Urothelium cell line (cell line): ENCODE data around the gene BIRC5.

ENCODE experiments used
- DNase-seq: peaks from one replicate; pipeline ENCODE4 v3.0.0; 2011; ENCODE audit warnings: low spot score, mixed read lengths
- FAIRE-seq: peaks from 2 replicates; lab custom pipeline; 2011; peaks lifted over from hg19 to GRCh38; lab: Jason Lieb, UNC

BIRC5 gene

DNA sequence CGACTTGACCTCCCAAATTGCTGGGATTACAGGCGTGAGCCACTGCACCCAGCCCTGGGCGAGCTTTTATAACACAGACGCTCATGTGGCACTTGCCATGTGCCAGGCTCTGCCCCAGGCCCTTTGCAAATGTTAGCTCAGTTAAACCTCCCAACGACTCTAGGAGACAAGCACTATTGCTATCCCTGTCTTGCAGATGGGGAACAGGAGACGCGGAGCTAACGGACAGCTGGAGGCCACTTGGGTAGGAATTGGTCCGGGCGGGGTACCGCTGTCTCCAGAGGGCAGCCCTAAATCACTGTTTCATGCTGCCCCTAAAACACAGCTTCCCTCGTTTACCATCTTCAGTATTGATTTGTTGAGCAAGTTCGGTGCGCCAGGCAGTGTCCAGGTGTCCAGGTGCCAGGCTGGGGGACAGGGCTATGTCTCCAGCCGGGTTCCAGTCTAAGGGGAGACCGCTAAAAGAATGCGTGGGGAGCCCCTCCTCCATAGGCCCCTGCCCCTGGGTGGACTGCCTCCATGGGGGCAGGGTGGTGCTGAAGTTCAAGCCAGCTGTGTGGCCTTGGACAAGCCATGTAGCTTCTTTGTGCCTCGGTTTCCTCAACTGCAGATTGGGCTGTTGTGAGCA, 41.1 kb downstream of the BIRC5 start:
- DNase-seq (no peak), FAIRE-seq (no peak)

DNA sequence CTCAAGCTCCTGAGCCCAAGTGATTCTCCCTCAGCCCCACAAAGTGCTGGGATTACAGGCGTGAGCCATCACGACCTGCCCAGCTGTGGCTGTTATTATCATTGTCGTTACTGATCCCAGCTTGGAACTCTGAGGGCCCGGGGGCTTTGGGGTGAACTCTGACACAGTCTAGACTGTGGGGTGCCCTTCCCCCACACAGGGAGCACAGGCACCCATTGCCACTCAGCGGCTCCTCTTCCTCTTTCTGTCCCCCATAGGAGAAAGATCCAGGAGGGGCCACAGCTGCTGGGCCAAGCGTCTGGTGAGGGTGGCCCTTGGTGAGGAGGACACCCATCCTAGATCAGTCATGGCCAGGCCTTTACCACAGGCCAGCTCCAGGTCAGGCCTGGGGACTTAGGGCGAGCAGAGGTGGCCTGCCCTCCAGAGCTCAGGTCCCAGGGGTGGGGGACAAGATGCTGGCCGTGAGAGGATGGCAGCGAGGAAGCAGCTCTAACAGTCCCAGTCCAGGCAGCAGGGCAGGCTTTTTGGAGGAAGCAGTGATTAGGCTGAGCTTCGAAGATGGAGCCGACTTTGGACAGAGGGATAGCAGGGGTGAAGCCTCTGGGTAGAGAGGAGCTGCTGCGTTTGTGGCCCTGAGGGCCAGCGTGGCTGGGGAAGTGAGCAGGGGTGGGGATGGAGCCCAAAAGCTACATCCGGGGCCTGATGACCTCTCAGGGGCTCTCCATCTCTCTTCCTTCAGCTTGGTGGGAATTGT, 42.1 kb downstream of the BIRC5 start:
- DNase-seq (no peak), FAIRE-seq (no peak)

GRCh38 chr17:78256707-78257591, 42.9 kb downstream of the BIRC5 start:
- DNase-seq (no peak), FAIRE-seq (no peak)

DNA sequence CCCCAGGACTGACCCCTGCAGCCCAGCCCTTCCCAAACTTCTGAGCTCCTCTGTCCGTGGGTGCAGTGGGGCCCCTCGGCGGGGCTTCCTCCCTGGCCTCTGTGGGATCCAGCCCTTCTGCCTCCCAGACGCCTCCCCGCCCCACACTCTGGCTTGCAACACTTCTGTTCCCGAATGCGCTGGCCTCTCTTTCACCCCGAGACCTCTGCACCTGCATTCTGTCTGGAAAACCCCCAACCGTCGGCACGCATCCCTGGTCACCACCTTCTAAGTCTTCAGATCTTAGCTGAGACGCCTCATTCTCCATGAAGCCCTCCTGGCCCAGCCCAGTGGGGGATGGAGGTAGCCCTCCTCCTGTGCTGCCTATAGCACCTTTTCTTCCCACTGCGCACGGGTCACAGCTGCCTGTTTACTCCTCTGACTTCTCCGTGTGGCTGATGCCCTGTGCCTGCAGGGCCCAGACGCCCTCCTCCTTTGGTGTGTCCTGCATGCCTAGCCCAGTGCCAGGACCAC, 43.8 kb downstream of the BIRC5 start:
- FAIRE-seq = no peak
- DNase-seq = no peak

- DNase-seq (no peak), FAIRE-seq (no peak)
These were observed 44.5 kb downstream of the BIRC5 start for GRCh38 chr17:78258323-78259191.

DNA sequence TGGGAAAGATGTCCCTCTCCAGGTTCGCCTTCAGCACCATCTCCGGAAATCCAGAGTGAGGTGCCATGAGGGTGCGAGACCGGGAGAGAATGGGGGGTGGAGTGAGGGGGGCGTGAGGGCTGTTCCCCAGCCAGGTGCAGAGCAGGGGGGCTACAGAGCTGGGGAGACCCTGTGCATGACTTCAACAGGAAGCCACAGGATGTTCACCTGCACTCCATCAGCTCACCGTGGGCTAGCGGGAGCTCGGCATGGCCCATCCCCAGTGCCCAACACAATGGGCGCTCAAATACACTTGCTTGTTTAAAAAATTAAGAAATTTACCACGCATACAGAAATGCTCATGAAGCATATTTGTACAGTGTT, 45.1 kb downstream of the BIRC5 start:
- no peak for FAIRE-seq
- no peak for DNase-seq

DNA sequence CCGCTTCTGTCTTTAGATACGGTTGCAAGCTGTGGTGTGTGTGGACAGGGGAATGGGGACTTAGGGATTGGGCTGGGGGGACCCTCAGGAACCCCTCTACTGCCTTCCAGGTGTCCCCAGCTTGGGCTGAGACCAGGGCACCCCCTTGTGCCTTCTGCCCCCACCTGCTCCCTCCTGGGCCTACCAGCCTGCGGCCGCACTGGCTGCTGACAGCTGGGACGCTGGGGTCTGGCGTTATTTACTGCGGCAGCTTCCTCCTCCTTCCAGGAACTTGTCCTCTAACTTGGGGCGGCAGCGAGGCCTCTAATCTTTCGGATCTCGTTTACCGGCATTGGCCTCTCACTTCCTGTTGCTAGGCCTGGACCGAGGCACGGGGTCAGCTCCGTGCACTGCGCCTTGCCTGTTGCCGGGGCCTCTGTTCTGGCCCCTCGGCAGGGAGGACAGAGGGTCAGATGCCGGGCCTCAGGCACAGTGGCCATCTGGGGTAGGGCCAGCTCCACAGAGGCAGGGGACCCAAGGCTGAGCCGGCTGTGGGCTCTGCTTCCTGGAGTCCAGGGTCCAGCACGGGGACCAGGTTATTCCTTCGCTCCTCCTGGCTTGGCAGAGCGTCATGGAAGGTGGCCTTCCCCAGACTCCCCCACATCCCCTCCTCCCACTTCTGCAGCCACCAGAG, 49.1 kb downstream of the BIRC5 start:
- DNase-seq = no peak
- FAIRE-seq = no peak

DNA sequence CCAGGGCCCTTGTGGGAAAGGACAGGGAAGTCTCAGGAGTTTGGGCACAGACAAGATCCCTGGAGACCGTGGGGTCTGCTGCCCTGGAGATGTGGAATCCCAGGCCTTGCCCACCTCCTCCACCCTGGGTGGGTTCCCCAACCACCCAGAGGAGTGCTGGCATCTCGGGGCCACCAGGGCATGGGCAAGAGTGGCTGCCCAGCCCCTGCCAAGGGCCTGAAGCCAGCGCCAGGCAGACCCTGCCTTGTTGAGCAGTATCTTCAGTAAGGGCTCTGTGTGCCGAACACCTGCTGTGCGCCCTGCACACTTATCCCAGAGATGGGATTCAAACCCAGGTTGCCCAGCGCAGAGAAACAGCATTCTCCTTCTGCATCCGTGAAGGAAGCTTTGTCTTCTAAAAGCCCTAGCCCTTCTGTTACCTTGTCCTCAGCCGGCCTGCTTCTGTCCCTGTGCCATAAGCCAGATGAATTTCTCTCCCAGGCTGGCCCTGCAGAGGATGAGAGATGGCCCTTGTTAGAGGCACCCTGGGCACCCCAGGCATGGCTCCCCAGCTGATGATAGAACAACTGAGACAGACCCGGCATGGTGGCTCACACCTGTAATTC, 49.8 kb downstream of the BIRC5 start:
- no peak for FAIRE-seq
- DNase-seq = no peak

DNA sequence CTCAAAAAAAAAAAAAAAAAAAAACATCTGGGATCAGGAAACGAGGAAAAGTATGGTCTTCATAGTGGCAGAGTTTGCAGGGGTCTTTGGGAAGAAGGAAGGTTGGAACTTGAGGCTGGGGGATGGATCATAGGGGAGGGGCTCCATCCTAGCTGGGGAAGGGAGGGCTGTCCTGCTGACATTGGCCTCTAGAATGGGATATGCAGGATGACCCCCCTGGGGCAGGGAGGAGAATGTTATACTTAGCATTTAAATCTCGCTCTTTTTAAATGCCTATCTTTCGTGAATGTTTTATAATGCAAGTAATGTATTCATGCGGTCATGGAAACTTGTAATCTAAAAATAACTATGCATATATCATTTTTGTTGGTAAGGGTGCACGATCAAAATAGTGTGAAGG, 50.5 kb downstream of the BIRC5 start:
- no peak for FAIRE-seq
- DNase-seq = no peak

GRCh38 chr17:78265121-78265520, 51.1 kb downstream of the BIRC5 start:
- DNase-seq (no peak), FAIRE-seq (no peak)

- DNase-seq (no peak), FAIRE-seq (no peak)
These were observed 52.2 kb downstream of the BIRC5 start for GRCh38 chr17:78266231-78266631.

DNA sequence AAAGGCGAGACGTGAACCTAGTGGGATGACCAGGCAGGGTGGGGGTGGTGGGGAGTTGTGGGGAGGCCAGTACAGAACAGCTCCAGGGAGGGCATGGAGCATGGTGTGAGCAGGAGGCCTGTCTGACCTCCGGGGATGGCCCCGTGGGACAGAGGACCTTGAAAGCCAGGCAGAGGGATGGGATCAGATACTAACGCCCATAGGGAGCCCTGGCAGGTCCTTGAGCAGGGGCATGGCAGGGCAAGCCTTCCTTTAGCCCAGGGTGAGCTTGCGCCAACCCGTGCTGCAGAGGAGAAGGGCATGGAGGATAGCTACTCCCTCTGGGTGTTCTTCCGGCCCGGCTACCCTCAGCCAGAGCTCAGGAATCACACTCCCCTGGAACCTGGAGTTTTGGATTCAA, 52.7 kb downstream of the BIRC5 start:
- FAIRE-seq = no peak

DNA sequence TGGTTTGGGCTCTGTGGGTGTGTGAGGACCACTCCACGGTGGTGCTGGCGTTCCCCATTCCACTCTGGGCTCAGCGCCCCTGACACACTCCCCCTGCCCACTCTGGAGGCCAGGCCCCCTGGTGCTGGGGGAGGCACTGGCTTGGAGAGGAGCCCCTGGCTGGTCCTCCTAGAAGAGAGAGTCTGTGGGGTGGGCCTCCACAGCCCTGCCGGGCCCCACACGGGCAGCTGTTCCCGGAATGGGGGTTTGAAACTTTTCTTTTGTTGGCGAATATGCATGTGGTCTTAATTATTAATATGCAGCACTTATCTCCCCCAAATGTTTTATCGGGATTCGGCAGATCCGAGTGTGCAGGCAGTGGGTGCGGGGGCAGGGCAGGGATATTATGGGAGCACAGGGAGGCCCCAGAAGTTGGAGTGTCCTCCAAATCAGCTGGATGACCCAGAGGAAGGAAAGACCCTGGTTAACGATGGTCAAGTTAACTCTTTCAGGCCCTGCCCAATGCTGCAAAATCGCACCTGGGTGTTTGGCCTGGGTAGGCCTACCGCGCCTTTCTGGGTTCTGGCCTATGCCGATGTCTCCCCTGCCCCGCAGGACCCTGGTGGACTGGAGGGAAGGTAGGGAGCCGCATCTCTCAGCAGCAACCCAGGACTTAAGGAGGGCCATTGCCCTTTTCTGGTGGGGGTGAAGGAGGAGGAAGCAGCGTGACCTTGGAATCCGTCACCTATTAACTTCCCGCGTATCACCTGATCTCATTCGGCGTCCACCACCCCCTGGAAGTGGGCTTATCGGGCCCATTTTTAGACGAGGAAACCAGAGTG, 53.4 kb downstream of the BIRC5 start:
- FAIRE-seq = no peak
- DNase-seq = no peak

More for the DNA sequence above, 52.7 kb downstream of the BIRC5 start:
- no peak for DNase-seq

GRCh38 chr17:78268191-78268874, 54.3 kb downstream of the BIRC5 start:
- no peak for DNase-seq
- no peak for FAIRE-seq

GRCh38 chr17:78268951-78269905, 55.2 kb downstream of the BIRC5 start:
- DNase-seq (peak; percentile 70), FAIRE-seq (peak; percentile 30)

GRCh38 chr17:78269955-78270381, 55.9 kb downstream of the BIRC5 start:
- DNase-seq (no peak), FAIRE-seq (no peak)
